Activated naive CD8-positive, alpha-beta T cell (primary cell): ENCODE measurements around the gene RHBDD1.

Experiments
- H3K27ac Mint-ChIP-seq: one replicate; pipeline ENCODE4 v1.8.0; 2021; ENCODE audit warnings: mixed read lengths
- H3K27me3 Mint-ChIP-seq: one replicate; pipeline ENCODE4 v1.8.0; 2021; ENCODE audit warnings: mixed read lengths
- H3K36me3 Mint-ChIP-seq: one replicate; pipeline ENCODE4 v1.8.0; 2021; ENCODE audit warnings: mixed read lengths
- H3K4me1 Mint-ChIP-seq: one replicate; pipeline ENCODE4 v1.8.0; 2021; ENCODE audit warnings: low read depth, mixed read lengths
- H3K4me3 Mint-ChIP-seq: one replicate; pipeline ENCODE4 v1.8.0; 2021; ENCODE audit warnings: mild to moderate bottlenecking, mixed read lengths
- H3K9me3 Mint-ChIP-seq: one replicate; pipeline ENCODE4 v1.8.0; 2021; ENCODE audit warnings: low read depth, mixed read lengths

Gene RHBDD1

DNA sequence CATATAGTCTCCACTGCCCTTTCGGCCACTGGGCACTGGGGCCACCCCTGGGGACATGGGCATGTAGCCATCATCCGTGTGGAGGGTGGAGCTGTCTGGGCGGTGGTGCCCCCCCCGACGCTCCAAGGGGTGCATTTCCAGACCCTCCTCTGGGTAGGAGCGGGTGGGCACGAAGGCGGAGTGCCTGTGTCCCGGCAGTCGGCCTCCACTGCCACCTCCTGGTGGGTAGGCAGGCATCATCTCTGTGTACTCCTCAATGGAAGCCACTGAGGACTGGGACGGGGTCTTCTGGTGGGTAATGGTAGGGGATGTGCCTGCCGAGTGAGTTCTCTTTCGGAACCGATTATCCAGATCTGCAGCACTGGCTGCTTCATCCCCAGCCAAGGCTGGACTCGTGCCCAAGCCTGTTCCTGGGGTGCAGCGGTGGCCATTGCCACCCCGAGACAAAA, 39.0 kb upstream of the RHBDD1 start:
- Mint-ChIP-seq H3K4me1 (peaks cover 52% of the 10 kb centered on the region), H3K27me3 (no peaks in the 10 kb centered on the region), H3K4me3 (peak overlapping the region; percentile 56), H3K27ac (no peak overlapping the region), H3K36me3 (peaks cover 2% of the 10 kb centered on the region), H3K9me3 (no peaks in the 10 kb centered on the region)

DNA sequence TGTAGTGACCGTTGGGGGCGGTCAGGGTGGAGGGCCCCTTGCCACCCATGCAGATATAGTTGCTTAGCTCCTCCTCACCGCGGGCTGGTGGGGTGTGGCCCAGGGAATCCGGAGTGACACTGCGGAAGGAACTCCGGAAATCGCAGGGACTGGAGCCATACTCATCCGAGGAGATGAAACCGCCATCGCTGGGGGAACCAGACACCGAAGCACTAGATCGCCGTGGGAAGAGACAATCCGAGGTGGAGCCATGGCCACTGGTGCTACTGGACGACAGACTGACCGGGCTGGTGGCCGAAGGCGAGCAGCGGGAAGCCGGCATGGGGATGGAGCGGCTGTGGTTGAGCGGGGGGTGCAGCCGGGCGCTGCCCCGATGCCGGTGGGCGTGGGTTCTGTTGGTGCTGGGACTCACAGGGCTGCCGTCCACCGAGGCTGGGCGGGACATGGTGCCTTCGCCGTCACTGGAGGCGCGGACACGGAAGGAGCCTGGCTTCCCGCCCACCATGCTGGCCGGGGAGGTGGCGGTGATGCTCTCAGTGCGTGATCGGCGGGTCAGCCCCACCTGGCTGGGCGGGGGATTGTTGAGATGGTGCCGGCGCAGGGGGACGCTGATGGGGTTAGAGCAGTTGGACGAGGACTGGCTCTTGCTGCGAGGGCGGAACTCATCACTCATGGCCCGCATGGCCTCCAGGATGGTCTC, 38.4 kb upstream of the RHBDD1 start:
- H3K36me3 Mint-ChIP-seq, result peaks cover 2% of the 10 kb centered on the region
- H3K4me1 Mint-ChIP-seq, result peaks cover 52% of the 10 kb centered on the region
- H3K4me3 Mint-ChIP-seq, result peak overlapping the region; percentile 89
- H3K27ac Mint-ChIP-seq, result no peak overlapping the region
- H3K9me3 Mint-ChIP-seq, result no peaks in the 10 kb centered on the region
- H3K27me3 Mint-ChIP-seq, result no peaks in the 10 kb centered on the region

DNA sequence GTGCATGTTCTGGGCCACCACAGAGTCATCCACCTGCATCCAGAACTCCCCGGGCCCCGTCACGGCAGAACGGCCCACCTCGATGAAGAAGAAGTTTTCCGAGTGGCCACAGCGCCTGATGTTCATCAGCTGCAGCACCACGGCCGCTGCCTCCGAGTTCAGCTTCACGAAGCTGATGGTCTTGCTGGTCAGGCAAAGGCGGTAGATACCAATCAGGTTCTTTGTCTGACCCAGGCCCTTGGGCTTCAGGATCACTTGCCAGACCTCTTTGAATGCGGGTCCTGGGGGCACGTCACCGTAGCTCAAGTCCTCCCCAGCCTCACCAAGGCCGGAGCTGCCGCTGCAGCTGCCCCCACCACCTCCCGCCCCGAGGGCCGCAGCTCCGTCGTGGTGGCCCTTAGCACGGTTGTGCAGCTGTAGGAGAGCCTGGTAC, 37.8 kb upstream of the RHBDD1 start:
- Mint-ChIP-seq H3K4me3 (peak overlapping the region; percentile 89), H3K4me1 (peaks cover 51% of the 10 kb centered on the region), H3K27ac (peak overlapping the region; percentile 86), H3K9me3 (no peaks in the 10 kb centered on the region), H3K27me3 (peaks cover 1% of the 10 kb centered on the region), H3K36me3 (peaks cover 2% of the 10 kb centered on the region)

DNA sequence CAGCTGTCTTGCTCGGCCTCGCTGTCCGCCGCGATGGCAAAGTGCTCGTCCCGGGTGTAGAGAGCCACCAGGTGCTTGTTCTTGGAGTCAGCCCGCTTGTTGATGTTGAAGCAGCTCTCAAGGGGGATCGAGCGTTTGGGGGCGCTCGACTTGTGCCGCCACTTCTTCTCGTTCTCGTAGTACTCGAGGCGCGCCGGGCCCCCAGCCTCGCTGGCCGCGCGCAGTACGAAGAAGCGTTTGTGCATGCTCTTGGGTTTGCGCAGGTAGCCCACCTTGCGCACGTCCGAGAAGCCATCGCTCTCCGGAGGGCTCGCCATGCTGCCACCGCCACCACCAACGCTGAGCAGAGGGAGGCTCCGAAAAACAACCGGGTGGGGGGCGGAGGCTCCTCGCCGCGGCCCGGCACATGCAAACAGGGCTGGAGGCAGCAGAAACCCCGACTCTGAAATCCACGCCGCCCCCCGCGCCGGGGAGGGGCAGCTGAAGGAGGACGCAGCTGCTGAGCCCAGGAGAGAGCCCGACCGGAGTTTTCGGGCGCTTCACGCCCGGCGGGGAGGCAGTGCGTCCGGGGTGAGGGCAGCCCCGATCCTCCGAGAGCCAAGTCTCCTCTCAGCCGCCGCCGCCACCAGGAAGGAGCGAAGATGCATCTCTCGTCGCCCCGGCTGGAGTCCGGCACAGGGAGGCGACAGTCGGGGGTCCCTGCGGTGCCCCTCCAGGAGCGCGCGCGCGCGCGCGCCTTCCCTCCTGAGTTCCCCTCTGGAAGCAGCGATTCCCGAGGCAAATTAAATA, 37.2 kb upstream of the RHBDD1 start:
- no peaks in the 10 kb centered on the region for H3K9me3 Mint-ChIP-seq
- H3K4me1 Mint-ChIP-seq, result peaks cover 45% of the 10 kb centered on the region
- H3K36me3 Mint-ChIP-seq, result peaks cover 2% of the 10 kb centered on the region
- H3K4me3 Mint-ChIP-seq, result peak overlapping the region; percentile 89
- peak overlapping the region; percentile 86 for H3K27ac Mint-ChIP-seq
- H3K27me3 Mint-ChIP-seq, result peaks cover 1% of the 10 kb centered on the region

DNA sequence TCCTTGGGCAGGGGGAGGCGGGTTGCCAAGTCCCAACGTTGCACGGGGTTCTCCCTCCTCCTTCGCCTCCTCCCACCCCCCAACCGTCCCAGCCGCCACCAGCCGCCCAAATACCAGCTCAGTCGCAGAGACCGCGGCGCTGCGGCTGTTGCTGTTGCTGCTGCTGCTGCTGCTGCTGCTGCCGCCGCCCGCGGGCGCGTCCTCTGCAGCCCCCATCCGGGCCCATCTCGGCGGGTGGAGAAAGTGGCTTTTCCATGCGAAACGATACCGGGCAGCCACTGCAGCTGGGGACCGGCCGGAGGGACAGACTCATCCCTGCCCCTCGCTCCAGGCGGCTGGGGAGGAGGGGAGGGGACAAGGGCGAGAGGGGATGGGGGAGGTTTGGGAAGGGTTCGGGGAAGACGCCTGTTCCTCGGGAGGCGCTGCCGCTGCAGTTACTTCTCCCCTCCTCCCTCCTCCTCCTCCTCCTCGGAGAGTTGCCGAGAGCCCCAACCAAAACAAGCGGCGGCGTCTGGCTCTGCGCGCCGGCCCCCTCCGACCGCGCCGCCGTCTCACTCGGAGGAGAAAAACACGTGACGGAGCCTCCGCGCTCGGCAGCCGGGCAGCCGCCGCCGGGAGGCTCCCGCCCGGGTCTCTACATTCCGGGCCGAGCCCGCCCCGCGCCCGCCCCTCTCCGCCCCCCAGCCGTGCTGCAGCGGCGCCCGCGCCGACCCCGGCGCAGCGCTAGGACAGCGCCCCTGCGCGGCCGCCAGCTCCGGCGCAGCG, 36.5 kb upstream of the RHBDD1 start, which contains the start of gene IRS1:
Gene IRS1, minus strand, starts transcription at position 610 of the 765 bp plus-strand sequence. CDS start 1,082 bp downstream, outside the sequence.
- peaks cover 2% of the 10 kb centered on the region for H3K36me3 Mint-ChIP-seq
- peaks cover 1% of the 10 kb centered on the region for H3K27me3 Mint-ChIP-seq
- H3K4me3 Mint-ChIP-seq, result peak within 1 kb of the TSS; percentile 89
- H3K27ac Mint-ChIP-seq, result peak within 1 kb of the TSS; percentile 41
- peaks cover 37% of the 10 kb centered on the region for H3K4me1 Mint-ChIP-seq
- H3K9me3 Mint-ChIP-seq, result no peaks in the 10 kb centered on the region

DNA sequence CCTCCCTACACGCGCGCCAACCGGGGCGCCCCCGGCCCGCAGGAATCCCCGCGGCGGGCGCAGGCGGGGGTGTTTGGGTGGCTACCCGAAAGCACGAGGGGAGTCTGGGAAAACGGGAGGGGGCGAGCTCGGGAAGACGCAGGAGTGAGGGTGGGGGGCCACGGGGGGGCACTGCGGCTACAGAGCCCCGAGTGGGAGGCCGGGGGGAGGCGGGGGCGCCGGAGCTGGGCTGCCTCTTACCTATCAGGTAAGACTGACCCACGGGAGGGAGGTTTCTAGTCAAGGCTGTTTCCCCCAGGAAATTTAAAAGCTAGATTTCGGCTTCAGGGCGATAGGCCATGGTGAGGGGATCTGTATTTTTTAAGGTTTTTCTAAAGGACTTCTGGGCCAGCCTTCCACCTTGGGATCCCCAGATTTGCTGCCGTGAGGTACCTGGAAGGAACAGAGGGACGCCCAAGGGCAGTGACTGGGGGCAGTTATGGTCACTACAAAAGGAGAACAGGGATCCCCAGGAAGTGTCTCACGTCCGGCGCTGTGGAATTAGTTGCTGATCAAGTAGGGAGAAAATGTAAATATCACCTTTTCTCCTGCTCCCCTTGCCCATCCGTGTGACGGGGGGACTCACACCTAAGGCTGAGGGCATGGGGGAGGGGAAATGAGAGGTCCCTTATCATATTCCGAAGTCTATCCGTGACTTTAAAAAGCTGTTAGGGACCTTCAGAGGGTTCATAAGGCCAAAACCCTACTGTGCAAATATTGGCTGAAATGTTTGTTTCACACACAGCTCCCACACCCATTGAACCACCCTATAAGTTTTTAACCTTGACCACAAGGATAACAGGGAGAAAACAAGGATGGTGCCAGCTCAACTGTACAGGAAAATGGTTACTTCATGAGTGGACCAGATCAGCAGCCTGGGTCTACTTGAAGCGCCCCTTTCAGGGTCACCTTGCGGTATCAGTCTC, 35.6 kb upstream of the RHBDD1 start:
- peak overlapping the region; percentile 88 for H3K4me3 Mint-ChIP-seq
- H3K27ac Mint-ChIP-seq, result peak overlapping the region; percentile 41
- H3K4me1 Mint-ChIP-seq, result peaks cover 33% of the 10 kb centered on the region
- peaks cover 1% of the 10 kb centered on the region for H3K27me3 Mint-ChIP-seq
- H3K9me3 Mint-ChIP-seq, result no peaks in the 10 kb centered on the region
- peaks cover 2% of the 10 kb centered on the region for H3K36me3 Mint-ChIP-seq

DNA sequence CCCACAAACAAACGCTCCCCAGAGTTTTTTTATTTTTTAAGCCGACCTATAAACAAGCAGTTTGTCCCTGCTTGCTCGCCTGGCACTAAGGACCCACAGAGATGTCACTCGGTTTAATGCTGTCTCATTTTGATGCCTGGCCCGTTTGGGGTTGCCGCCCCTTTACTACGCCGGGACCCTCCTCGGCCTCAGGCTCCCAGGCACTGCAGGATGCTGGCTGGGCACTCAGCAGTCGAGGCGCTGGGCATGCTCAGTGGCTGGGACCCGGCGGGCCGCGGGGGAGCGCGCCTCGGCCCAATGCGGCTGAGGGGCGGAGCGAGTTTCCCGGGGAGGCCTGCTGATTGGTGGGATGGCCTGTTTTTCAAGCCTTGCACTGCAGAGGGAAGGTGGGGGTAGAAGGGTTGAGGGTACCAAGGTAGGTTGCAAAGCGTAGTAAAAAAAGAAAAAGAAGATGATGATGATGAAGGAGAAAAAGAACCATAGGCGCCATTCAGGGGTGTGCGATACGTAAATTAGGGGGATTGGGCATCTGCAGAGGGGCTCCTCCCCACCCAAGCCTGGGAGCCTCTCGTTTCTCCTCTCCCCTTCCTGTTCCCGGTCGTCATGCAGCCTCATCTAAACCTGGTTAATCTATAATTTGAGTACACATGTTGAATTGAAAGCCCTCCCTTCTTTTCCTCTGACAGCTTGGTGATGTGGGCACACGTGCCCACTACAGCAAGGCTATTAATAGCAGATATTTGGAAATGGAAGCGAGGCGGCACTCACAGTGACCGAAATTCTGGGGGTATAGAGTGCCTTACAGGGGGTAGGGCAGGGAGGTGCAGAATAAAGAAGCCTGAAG, 34.7 kb upstream of the RHBDD1 start:
- Mint-ChIP-seq H3K4me1 (peaks cover 33% of the 10 kb centered on the region), H3K9me3 (no peaks in the 10 kb centered on the region), H3K27me3 (peaks cover 1% of the 10 kb centered on the region), H3K4me3 (peak overlapping the region; percentile 88), H3K27ac (peak overlapping the region; percentile 41), H3K36me3 (peaks cover 2% of the 10 kb centered on the region)

DNA sequence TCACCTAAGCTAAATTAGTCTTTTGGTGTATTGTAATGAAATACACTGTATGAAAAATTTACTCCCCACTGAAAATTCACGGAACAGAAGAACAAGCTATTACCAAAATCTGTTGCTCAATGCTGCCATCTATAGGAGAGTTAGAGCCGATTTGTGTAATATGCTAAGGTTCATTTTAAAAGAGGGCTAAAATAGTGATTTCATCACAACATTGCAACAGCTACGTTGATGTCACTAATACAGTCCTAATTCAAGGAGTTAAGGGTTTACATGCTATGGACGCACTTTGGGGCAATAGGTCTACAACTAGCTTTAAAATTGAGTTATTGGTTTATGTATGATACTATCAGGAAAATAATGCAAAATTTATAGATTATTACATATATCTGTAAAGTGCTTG, 33.3 kb upstream of the RHBDD1 start:
- Mint-ChIP-seq H3K36me3 (no peaks in the 10 kb centered on the region), H3K27ac (no peak overlapping the region), H3K9me3 (no peaks in the 10 kb centered on the region), H3K27me3 (peaks cover 9% of the 10 kb centered on the region), H3K4me3 (peak overlapping the region; percentile 48), H3K4me1 (peaks cover 27% of the 10 kb centered on the region)

DNA sequence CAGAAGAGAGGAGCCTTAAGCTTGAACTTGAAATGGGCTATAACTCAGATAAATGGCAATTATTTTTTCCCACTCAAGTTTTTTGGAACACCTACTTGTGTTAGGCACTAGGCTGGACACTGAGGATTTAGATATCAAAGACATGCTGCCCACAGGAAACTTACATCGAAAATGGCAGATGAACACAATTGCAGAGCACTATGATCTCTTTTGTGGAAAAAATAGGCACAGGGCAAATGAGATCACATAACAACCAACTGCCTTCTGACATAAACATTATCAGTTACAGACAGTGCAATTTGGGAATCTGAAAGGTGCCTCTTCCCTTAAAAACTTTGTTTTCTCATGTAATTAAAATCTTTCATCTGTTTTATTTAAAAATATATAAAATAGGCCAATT, 32.4 kb upstream of the RHBDD1 start:
- H3K27ac Mint-ChIP-seq, result no peak overlapping the region
- H3K9me3 Mint-ChIP-seq, result no peaks in the 10 kb centered on the region
- H3K4me3 Mint-ChIP-seq, result no peak overlapping the region
- H3K36me3 Mint-ChIP-seq, result no peaks in the 10 kb centered on the region
- H3K27me3 Mint-ChIP-seq, result peaks cover 16% of the 10 kb centered on the region
- H3K4me1 Mint-ChIP-seq, result peaks cover 24% of the 10 kb centered on the region

DNA sequence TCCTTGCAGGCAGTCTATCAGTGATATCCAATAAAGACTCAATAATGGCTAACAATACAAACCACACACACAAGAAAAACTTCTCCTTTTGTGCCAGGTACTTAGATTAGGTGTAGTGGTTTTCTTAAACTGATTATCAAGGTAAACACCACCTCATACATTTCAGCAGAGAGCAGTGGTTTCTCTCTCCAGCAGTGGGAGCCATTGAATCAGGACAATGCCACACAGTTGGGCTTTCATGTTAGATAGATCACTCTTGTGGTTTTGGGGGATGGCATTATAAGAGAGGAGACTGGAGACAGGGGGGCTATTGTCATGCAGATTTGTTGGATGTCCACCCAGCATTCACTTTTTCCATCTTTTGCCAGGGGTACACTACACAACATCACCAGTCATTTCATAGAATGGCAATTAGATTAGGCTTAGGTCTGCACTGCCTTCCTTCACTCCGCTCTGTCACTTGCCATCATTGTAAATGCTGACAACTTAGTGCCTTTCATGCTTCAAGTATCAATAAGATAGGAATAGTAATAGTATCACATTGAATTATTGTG, 22.6 kb upstream of the RHBDD1 start:
- Mint-ChIP-seq H3K9me3 (no peaks in the 10 kb centered on the region), H3K36me3 (no peaks in the 10 kb centered on the region), H3K27me3 (peaks cover 23% of the 10 kb centered on the region), H3K27ac (no peak overlapping the region), H3K4me3 (no peak overlapping the region), H3K4me1 (no peaks in the 10 kb centered on the region)

DNA sequence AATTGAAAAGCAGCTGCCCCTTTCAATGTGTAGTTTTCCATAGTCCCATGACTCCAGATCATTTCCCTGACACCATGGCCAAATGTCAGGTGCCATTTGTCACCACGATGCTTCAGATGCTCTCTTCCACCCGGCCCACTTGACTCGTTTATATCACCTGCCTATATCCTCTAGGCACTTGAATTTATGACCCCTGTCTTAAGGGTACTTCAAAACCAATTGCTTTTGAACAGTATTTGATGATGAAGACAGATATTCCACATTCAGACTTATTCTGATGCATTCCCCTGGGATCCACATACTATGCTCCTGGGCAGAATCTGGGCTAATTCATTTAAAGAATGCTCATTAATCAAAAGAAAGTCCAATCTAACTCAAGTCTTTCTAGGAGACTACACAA, 16.9 kb upstream of the RHBDD1 start:
- no peak overlapping the region for H3K27ac Mint-ChIP-seq
- H3K4me1 Mint-ChIP-seq, result no peaks in the 10 kb centered on the region
- peaks cover 4% of the 10 kb centered on the region for H3K36me3 Mint-ChIP-seq
- H3K27me3 Mint-ChIP-seq, result peaks cover 7% of the 10 kb centered on the region
- H3K9me3 Mint-ChIP-seq, result peaks cover 4% of the 10 kb centered on the region
- no peak overlapping the region for H3K4me3 Mint-ChIP-seq

DNA sequence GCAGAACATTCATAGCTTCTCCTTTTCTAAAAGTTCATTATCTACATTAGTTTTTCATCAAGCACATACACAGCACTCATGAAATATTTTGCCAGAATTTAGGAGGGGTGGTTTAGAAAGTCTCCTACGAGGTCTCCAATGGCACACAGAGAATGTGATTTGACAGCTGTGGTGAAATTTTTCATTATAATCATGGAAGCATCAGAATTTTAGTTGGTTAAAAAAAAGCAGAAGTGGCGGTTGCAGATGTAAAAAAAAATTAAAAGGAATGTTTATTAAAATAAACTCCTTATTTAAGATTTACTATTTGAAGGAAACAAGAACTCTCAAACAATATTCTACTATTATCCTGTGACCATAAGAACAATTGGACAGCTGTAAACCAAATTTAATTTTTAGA, 10.8 kb upstream of the RHBDD1 start:
- H3K36me3 Mint-ChIP-seq, result peaks cover 3% of the 10 kb centered on the region
- no peak overlapping the region for H3K4me3 Mint-ChIP-seq

DNA sequence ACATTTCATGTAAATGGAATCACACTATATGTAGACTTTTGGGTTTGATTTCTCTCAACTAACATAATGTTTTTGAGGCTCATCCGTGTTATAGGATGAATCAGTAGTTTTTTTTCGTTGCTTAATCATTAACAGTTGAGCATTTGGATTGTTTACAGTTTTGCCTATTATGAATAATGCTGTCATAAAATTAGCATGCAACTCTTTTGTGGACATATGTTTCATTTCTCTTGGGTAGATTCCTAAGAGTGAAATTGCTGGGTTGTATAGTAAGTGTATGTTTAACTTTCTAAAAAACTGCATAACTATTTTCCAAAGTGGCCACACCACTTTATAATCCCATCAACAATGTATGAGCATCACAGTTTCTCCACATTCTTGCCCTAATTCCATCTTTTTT, 7.7 kb upstream of the RHBDD1 start:
- Mint-ChIP-seq H3K9me3 (peaks cover 4% of the 10 kb centered on the region), H3K27ac (no peak overlapping the region), H3K4me3 (no peak overlapping the region), H3K36me3 (peaks cover 12% of the 10 kb centered on the region), H3K27me3 (no peaks in the 10 kb centered on the region), H3K4me1 (peaks cover 9% of the 10 kb centered on the region)

More for the DNA sequence above, 10.8 kb upstream of the RHBDD1 start:
- peaks cover 4% of the 10 kb centered on the region for H3K9me3 Mint-ChIP-seq
- H3K27ac Mint-ChIP-seq, result no peak overlapping the region
- H3K4me1 Mint-ChIP-seq, result peaks cover 4% of the 10 kb centered on the region
- H3K27me3 Mint-ChIP-seq, result no peaks in the 10 kb centered on the region
